Amniotic stem cell (primary cell): ENCODE results near the gene THSD1.
A peak's percentile ranks its signal among the peaks of the same experiment; 100 is the strongest.
"Not testable (repeated sequence)": the region's sequence is repeated elsewhere in the genome, so short reads cannot be mapped to it uniquely, and the experiment has no call there.

Experiments
- DNase-seq: peaks from one replicate; lab custom pipeline; 2025; lab: John Stamatoyannopoulos, UW

Gene THSD1

GRCh38 chr13:52353193-52353592, 52.8 kb downstream of the THSD1 start:
- no peak for DNase-seq

- DNase-seq: no peak
These were observed 56.8 kb downstream of the THSD1 start for GRCh38 chr13:52348983-52349780.

DNA sequence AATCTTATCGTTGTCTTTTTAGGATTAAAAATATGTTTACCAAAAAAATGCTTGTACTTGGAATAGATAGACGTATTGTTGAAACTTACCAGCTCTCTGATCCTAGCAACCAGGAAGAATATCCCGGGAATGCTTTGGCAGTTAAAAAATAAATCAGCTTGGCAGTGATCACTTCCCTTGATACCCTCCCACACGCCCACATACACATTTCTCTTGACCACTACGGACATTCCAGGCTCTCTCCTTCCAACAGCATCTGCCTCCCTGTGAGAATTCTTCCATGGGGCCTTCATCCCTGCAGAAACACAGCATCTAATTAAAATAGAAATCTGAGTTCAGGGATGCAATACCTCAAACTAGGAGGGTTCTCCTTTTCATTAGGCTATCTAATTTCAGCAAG, 57.9 kb downstream of the THSD1 start:
- DNase-seq: peak; percentile 69

DNA sequence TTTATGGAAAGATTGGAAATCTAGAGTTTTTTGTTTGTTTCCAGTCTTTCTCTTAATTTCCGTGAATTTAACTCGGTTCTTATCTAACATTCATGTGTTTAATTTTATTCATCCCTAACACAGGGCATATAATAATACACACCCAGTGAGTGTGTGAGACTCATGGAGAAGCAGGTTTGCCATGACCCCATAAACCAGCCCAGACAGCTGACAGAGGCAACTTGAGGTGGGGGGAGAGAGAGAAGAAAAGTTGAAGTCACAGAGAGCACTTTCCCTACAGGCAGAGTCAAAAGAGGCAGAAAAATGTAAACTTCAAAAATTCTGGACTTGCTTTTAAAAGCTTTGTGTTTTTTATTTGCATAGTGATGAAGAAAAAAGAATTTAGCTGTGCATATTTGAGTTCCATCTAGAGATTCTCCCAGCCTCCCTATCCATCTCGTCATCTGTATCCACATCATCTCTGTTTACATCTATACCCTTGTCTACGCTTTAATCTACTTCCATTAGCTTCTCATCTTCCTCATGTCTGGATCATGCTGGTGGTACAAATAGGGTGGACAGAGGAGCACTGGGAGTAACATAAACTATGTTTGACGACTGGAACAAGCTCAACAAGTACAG, 60.2 kb downstream of the THSD1 start:
- no peak for DNase-seq

- no peak for DNase-seq
These were observed 60.9 kb downstream of the THSD1 start for GRCh38 chr13:52345048-52345447.

DNA sequence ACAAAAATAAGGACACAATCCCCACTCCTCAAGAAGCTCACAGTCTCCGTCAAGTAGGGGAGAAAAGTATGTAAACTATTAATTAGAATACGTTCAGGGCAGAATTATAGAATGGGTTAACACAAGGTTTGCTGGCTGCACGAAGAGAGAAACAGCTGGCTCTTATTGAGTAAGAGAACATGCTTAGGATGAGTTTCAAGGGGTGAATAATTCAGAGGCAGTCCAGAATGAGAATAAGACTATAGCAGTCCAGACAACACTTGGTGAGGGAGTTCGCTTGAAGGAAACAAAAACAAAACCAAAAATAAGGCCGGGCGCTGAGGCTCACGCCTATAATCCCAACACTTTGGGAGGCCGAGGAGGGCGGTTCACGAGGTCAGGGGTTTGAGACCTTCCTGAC, 61.9 kb downstream of the THSD1 start:
- DNase-seq: no peak

- not testable (repeated sequence) for DNase-seq
These were observed 63.8 kb downstream of the THSD1 start for GRCh38 chr13:52342203-52342602.

DNA sequence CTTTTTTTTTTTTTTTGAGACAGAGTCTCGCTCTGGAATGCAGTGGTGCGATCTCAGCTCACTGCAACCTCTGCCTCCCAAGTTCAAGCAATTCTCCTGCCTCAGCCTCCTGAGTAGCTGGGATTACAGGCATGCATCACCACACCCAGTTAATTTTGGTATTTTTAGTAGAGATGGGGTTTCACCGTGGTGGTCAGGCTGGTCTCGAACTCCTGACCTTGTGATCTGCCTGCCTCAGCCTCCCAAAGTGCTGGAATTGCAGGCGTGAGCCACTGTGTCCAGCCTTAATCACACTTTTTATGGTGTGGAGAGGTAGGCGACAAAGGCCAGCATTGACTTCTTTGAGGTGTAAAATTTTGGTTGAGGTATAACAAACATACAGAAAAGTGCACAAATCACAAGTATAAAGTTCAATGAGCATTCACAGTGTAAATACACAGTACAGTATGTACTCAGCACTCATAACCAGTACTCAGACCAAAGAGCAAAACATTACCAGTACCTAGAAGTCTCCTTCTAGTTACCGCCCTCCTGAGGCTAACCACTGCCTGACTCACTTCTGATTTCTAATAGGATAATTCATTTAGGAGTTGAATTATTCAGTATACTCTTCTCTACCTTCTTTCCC, 68.0 kb downstream of the THSD1 start:
- not testable (repeated sequence) for DNase-seq

DNA sequence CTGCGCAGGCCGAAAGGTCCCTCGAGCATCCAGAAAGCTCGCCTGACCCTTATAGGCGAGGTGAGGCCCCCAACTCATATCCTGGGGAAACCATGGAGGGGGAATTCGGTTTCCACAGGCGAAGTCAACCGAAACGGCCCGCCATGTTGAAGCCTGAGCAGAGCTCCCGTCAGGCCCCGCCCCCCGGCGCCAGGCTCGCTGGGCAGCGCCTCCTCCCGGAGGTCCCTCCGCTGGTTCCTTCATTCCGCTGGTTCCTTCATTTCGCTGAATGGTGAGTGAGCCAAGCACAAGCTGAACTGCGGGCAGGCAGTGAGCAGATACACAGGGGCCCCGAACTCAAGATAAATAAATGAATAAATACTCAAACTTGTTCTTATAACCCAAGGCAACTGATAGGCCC, 71.9 kb downstream of the THSD1 start:
- DNase-seq: not testable (repeated sequence)

DNA sequence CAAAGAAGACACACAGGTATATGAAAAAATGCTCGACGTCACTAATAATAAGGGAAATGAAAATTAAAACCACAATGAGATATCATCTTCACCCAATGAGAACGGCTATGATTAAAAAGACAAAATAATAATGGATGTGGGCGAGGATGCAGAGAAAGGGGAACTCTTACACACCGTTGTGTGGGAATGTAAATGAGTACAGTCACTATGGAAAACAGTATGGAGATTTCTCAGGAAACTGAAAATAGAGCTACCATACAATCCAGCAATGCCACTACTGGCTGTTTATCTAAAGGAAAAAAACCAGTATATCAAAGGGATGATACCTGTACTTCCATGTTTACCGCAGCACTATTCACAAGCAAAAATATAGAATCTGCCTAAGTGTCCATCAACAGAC, 74.1 kb downstream of the THSD1 start:
- not testable (repeated sequence) for DNase-seq
